GM18951 (cell line): ENCODE results near the gene OR2L3.
"Not testable (repeated sequence)": the region's sequence is repeated elsewhere in the genome, so short reads cannot be mapped to it uniquely, and the experiment has no call there.

Experiments used
- POLR2A ChIP-seq: IDR thresholded peaks from 4 replicates; pipeline ENCODE4 v1.6.1; 2011; ENCODE audit warnings: mild to moderate bottlenecking; ENCODE audit not compliant: insufficient read length, insufficient read depth; ENCODE audit errors: extremely low read depth
- in situ Hi-C: fragments of 300-500 bp; cut with MboI; formaldehyde crosslinking; loops from one replicate; pipeline ENCODE4 v1.12.0; 2022; ENCODE audit warnings: low sequenced_read_pairs, mixed read lengths, inconsistent platforms; ENCODE audit not compliant: unreplicated experiment

OR2L3 gene

GRCh38 chr1:248046536-248046935 lies at the start of gene OR2L3:
Gene OR2L3, plus strand, starts transcription at chr1:248046836. Its CDS starts 13,846 bp downstream, at chr1:248060682.
- in situ Hi-C loops: no loop called here
- TF ChIP-seq POLR2A: no peak

GRCh38 chr1:247998811-247999210 lies 47.8 kb upstream of the OR2L3 start:
- no peak for TF ChIP-seq POLR2A
- in situ Hi-C loops: no loop called here

DNA sequence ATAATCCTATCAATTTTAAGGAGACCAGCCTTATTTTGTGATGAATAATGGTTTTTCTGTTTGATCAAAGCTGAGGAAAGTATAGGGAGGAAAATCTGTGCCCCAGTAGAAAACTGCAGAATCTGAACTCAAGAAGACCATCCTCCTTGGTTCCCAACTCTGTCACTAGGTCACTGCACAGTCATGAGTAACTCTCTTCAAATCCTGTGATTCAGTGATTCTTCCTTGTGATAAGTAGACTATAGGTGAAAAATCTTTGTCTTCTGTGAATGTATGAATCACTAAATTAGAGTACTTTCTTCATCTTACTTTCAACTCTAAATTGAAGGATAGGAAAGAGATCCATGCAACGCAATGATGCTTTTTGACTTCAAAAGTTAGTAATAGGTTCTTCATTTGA lies 46.5 kb upstream of the OR2L3 start:
- TF ChIP-seq POLR2A: no peak
- in situ Hi-C loops: no loop called here

- in situ Hi-C loops: no loop called here
- TF ChIP-seq POLR2A: no peak
Observed at GRCh38 chr1:248007778-248008177, 38.9 kb upstream of the OR2L3 start.

DNA sequence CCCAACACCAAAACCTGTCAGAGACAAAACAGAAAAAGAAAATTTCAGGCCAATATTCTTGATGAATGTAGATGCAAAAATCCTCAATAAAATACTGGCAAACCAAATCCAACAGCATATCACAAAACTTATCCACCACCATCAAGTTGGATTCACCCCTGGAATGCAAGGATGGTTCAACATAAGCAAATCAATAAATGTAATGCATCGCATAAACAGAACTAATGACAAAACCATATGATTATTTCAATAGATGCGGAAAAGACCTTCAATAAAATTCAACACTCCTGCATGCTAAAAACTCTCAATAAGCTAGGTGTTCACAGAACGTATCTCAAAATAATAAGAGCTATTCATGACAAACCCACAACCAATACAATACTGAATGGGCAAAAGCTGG lies 37.0 kb upstream of the OR2L3 start:
- no peak for TF ChIP-seq POLR2A
- in situ Hi-C loops: no loop called here

GRCh38 chr1:248013229-248013710 lies 33.4 kb upstream of the OR2L3 start, which contains the start of gene OR2L5:
Gene OR2L5, plus strand, starts transcription at chr1:248013660. Its CDS starts 8,288 bp downstream, at chr1:248021948.
- in situ Hi-C loops: no loop called here
- no peak for TF ChIP-seq POLR2A

- in situ Hi-C loops: no loop called here
- TF ChIP-seq POLR2A: no peak
Observed at GRCh38 chr1:248015803-248016202, 30.8 kb upstream of the OR2L3 start.

GRCh38 chr1:248029770-248030169 lies 16.9 kb upstream of the OR2L3 start, which contains the start of gene OR2L2:
Gene OR2L2, plus strand, starts transcription at chr1:248030070. Its CDS starts 8,198 bp downstream, at chr1:248038268.
- TF ChIP-seq POLR2A: no peak
- in situ Hi-C loops: no loop called here

- no peak for TF ChIP-seq POLR2A
- in situ Hi-C loops: no loop called here
Observed at GRCh38 chr1:248045209-248045608, 1.4 kb upstream of the OR2L3 start.

DNA sequence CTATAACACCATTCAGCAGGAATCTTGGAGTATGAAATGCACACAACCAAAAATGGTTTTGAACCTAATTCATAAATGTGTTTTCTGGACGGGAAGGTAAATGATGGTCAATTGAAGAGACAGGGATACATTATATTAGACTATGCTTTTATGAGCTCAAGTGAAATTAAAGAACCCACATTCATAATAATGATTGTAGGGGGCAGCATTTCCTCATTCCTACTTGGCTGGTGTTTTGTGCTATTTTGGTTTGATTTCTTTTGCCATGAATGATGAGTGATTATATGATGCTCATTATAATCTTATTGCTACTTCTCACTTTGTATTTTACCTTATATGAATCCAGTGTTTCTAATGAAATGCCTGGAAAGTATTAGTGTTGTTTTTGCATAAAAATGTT lies 372 bp downstream of the OR2L3 start:
- in situ Hi-C loops: no loop called here
- TF ChIP-seq POLR2A: no peak

- in situ Hi-C loops: no loop called here
- no peak for TF ChIP-seq POLR2A
Observed at GRCh38 chr1:248054671-248055070, 8.0 kb downstream of the OR2L3 start.

GRCh38 chr1:248055261-248055660 lies 8.6 kb downstream of the OR2L3 start:
- no peak for TF ChIP-seq POLR2A
- in situ Hi-C loops: no loop called here

DNA sequence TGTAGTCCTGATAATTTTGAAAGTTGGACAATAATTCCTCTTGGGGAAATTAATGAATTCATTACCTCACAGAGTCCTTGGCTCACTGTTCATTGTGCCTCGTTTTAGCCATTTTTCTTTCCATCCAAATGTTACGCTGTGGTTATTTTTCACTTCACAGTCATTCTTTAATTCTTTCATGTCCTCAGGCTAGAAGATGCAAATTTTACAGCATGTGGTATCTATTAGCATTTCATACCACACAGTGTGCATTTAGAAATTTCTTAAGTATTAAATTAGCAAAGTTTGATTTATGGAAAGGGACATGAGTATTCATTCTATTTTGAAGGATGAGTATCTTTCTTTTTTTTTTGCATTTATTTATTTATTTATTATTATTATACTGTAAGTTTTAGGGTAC lies 18.4 kb downstream of the OR2L3 start:
- TF ChIP-seq POLR2A: no peak
- in situ Hi-C loops: no loop called here

DNA sequence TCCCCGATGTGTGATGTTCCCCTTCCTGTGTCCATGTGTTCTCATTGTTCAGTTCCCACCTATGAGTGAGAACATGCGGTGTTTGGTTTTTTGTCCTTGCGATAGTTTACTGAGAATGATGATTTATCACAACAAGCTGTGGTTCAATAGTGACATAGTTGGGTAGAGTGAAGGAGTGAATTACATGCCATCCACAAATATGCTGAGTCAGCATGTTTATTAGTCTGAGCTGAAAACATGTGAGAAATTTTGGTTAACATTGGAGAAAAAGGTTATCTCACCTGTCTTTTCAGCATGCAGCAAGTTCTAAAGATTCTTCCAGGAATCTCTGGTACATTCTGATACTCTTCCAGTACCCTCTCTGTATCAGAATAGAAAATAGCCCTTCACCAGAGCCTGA lies 19.0 kb downstream of the OR2L3 start:
- no peak for TF ChIP-seq POLR2A
- in situ Hi-C loops: no loop called here

- in situ Hi-C loops: not testable (repeated sequence)
Observed at GRCh38 chr1:248083864-248084263, 37.2 kb downstream of the OR2L3 start.
